GM12878 (cell line): Measurements from ENCODE around the gene MISP3.

Experiments
- CTCF ChIP-seq, 3 experiments: IDR thresholded peaks in 2 of 3; conservative IDR thresholded peaks in 1 of 3; 2 replicates each; pipeline ENCODE4 v1.5.1; 2011; ENCODE audit warnings: low read depth in 3 of 3, low read length in 3 of 3, mild to moderate bottlenecking in 3 of 3, control low read depth in 2 of 3, moderate library complexity in 2 of 3, inconsistent platforms in 1 of 3, mixed read lengths in 1 of 3; ENCODE audit not compliant: control insufficient read depth in 2 of 3, insufficient read depth in 1 of 3; ENCODE audit errors: extremely low read depth in 1 of 3
- LARP7 ChIP-seq: fragments of 450-650 bp; IDR thresholded peaks from 2 replicates; pipeline ENCODE4 v1.6.1; 2017; ENCODE audit warnings: mild to moderate bottlenecking
- MXI1 ChIP-seq: fragments of 150-350 bp; IDR thresholded peaks from 2 replicates; pipeline ENCODE4 v1.6.1; 2011; ENCODE audit warnings: low read depth, mild to moderate bottlenecking, inconsistent platforms, low read length, improper control_type of control experiment
- POLR2A ChIP-seq: IDR thresholded peaks from 2 replicates; pipeline ENCODE4 v1.6.1; 2011; ENCODE audit warnings: low read depth, mild to moderate bottlenecking, low read length
- REST ChIP-seq: IDR thresholded peaks from 2 replicates; pipeline ENCODE4 v1.6.1; 2012; ENCODE audit warnings: mild to moderate bottlenecking, low read depth, low read length
- SRF ChIP-seq, 2 experiments: IDR thresholded peaks; 2 replicates each; pipeline ENCODE4 v1.6.1; 2011; ENCODE audit warnings: low read depth in 2 of 2, low read length in 2 of 2, mild to moderate bottlenecking in 1 of 2, moderate library complexity in 1 of 2
- TAF1 ChIP-seq: IDR thresholded peaks from 2 replicates; pipeline ENCODE4 v1.6.1; 2011; ENCODE audit warnings: mild to moderate bottlenecking, low read depth, low read length, borderline replicate concordance

GRCh38 chr19:14080887-14081796, 8.6 kb downstream of the MISP3 start:
- no peak for TF ChIP-seq CTCF (IDR thresholded peaks at IDR 0.05 in 2 of 3, conservative IDR thresholded peaks at IDR 0.05 in 1 of 3; ENCODE audit: control insufficient read depth in 2 of 3, extremely low read depth in 1 of 3, insufficient read depth in 1 of 3, low read depth in 3 of 3, low read length in 3 of 3)
- peak; percentile 81 for TF ChIP-seq TAF1
- peak; percentile 81 for TF ChIP-seq POLR2A
- no peak for TF ChIP-seq LARP7
- peak in 1 of 2 experiments; percentile 5; a peak in 1 of 4 replicates for TF ChIP-seq SRF (IDR thresholded peaks at IDR 0.05; ENCODE audit: low read depth in 2 of 2, low read length in 2 of 2)
- TF ChIP-seq MXI1, result peak; percentile 49
- TF ChIP-seq REST, result no peak
